ENCODE measurements around the gene YPEL1.

DNA sequence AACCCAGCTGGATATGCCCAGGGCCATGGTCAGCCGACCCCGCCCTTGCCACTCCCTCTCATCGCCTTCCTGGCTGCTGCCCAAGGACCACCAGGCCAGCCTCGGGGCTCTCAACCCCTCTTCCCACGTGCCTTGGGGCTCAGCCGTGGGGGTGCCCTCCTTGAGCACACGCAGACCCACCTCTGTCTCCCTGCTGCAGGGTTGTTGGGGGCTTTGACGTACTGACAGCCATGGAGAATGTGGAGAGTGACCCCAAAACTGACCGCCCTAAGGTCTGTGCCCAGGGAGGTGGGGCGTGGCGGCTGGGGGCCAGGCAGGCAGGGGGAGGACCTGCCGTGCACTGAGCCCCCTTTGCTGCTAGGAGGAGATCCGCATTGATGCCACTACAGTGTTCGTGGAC is 41.2 kb downstream of the YPEL1 start:
- no peak for TF ChIP-seq POLR2A (IDR thresholded peaks at IDR 0.05)
- TF ChIP-seq, protein P1, sequence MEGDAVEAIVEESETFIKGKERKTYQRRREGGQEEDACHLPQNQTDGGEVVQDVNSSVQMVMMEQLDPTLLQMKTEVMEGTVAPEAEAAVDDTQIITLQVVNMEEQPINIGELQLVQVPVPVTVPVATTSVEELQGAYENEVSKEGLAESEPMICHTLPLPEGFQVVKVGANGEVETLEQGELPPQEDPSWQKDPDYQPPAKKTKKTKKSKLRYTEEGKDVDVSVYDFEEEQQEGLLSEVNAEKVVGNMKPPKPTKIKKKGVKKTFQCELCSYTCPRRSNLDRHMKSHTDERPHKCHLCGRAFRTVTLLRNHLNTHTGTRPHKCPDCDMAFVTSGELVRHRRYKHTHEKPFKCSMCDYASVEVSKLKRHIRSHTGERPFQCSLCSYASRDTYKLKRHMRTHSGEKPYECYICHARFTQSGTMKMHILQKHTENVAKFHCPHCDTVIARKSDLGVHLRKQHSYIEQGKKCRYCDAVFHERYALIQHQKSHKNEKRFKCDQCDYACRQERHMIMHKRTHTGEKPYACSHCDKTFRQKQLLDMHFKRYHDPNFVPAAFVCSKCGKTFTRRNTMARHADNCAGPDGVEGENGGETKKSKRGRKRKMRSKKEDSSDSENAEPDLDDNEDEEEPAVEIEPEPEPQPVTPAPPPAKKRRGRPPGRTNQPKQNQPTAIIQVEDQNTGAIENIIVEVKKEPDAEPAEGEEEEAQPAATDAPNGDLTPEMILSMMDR (IDR thresholded peaks at IDR 0.05), result no peak
